Measurements from ENCODE around the gene RAE1.

Gene RAE1

GRCh38 chr20:57401565-57401918, 50.5 kb downstream of the RAE1 start:
- DNase-seq = no peak

DNA sequence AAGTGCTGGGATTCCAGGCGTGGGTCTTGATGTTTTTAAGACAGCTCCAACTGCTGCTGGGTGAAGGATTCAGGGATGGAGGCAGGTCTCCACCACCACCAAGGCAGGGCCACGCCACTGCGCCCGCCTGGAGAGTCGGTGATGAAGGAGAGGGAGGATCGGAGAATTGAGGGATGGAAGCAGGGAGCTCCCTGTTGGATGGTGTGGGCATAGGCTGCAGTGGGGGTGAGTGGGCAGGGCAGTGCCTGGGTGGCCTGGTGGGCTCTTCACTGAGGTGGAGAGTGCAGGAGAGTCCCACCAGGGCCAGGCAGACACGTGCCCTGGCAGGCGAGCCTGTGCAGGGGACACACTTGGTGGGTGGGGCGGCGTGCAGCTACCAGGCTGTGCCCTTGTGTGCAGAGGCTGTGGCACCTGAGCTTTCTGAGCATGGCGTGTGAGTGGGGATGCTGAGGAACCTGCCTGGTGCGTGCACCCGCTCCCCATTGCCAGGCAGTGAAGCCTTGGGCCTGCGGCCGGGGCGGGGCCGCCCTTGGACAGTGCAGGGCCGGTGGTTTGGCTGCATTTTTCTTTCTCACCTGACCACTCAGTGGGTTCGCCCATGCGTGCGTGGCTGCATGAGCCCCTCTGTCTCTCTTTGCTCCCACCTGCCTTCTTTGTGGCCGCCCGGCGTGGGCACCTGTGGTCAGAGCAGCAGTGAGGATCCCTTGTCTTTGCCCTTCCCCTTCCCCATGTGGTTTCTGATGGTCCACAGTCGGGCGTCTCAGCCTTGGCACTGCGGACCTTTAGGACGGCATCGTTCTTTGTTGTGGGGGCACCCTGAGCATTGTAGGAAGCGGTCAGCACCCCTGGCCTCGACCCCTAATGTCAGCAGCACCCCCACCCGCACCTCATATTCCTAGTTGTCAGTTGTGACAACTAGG, 51.4 kb downstream of the RAE1 start:
- DNase-seq = no peak

DNA sequence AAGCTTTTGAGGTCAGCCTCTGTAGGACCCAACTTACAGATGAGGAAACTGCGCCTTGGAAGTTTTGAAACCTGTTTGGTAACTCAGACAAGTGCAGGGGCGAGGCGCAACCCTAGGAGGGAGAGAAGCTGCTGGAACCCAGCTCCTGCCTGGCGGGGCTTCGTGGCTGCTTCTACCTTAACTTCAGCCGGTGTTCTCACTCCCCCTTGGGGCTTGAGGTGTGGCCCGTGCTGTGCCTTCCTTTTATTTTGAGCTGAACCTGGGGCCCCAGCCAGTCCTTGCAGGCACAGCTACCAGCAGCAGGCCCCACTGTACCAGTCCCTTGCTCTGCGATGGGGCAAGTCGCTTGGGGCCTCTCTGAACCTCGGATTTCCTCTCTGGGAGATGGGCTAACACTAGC, 52.2 kb downstream of the RAE1 start:
- no peak for DNase-seq

- no peak for DNase-seq
These were observed 53.0 kb downstream of the RAE1 start for GRCh38 chr20:57404006-57404405.

- no peak for DNase-seq
These were observed 53.5 kb downstream of the RAE1 start for GRCh38 chr20:57404419-57405072.

DNA sequence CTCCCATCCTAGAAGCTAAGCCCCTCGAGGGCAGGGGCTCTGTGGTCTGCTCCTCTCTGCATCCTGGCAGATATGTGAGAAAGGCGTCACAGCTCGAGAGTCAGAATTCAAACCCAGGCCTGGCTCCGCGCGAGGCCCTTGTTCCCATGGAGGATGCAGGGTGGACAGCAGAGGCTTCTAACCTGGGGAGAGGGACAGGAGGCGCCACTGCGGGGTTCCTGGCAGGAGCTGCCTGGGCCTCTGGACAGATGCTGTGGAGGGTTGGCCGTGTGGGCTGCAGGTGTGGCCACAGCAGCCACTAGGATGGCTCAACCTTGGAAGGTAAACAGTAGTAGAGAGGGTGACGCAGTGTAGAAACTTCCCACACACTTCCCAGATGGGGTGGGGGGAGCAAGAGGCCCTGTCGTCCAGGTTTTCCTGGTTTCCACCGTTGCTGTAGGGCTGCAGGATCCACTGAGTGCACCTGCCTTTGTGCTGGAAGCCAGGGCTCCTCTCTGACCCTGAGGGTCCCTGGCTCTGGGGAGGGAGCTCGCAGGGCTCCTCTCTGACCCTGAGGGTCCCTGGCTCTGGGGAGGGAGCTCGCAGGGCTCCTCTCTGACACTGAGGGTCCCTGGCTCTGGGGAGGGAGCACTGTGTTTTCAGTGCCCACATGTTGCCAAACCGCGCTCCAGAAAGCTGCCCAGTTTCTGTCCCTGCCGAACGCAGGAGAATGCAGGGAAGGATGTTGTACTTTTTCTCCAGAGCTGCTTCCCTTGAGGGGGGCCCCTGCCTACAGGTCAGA, 54.4 kb downstream of the RAE1 start:
- DNase-seq = no peak

DNA sequence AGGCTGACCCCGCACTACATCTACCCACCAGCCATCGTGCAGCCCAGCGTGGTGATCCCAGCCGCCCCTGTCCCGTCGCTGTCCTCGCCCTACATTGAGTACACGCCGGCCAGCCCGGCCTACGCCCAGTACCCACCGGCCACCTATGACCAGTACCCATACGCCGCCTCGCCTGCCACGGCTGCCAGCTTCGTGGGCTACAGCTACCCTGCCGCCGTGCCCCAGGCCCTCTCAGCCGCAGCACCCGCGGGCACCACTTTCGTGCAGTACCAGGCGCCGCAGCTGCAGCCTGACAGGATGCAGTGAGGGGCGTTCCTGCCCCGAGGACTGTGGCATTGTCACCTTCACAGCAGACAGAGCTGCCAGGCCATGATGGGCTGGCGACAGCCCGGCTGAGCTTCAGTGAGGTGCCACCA, 56.5 kb downstream of the RAE1 start:
- no peak for DNase-seq

- DNase-seq = no peak
These were observed 57.1 kb downstream of the RAE1 start for GRCh38 chr20:57408131-57408530.

DNA sequence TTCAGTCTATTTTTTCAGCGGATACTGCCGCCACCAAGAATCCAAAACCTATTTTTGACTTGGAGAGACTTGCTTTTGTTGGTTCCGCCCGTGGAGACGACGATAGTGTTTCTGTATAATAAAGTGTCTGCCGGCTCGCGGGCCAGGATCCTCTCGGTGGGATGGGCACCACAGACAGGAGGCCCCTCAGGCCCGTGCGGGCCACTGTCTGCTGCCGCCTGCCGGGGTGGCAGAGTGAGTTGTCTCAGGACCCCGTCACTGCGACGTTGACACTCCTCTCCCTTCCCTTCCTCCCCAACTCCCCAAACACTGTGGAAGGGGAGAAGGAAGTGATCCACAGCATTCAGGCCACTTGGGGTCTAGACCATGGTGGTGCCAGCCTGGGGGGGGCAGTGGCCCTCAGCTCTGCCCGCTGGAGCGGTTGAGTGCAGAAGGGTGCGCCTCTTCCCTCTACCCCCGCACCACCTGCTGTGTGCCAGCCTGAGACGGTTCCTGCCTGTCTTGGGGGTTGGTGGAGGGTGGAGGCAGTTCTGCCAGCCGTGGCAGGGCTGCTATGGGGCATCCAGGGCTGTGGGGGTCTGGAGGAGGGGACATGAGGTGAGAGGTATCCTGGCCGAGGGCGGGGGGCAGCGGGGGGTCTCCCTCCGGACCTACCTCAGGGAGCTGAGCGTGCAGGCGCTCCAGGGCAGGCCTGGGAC, 57.6 kb downstream of the RAE1 start:
- no peak for DNase-seq

DNA sequence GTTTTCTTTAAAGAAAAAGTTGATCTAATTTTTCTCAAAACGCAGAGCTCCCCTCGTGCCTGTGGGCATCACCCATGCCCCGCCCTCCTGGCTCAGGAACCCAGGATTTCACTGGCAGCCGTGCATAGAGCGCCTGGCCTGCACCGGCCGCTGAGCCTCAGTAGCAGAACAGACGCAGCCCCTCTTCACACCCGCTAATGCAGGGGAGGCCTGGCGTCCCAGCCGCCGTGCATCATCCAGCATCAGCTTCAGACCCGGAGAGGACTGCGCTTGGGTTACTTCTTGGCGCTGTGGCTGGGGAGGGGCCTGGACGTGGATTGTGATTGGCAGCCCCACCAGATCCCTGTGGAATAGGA, 58.2 kb downstream of the RAE1 start:
- DNase-seq = no peak

DNA sequence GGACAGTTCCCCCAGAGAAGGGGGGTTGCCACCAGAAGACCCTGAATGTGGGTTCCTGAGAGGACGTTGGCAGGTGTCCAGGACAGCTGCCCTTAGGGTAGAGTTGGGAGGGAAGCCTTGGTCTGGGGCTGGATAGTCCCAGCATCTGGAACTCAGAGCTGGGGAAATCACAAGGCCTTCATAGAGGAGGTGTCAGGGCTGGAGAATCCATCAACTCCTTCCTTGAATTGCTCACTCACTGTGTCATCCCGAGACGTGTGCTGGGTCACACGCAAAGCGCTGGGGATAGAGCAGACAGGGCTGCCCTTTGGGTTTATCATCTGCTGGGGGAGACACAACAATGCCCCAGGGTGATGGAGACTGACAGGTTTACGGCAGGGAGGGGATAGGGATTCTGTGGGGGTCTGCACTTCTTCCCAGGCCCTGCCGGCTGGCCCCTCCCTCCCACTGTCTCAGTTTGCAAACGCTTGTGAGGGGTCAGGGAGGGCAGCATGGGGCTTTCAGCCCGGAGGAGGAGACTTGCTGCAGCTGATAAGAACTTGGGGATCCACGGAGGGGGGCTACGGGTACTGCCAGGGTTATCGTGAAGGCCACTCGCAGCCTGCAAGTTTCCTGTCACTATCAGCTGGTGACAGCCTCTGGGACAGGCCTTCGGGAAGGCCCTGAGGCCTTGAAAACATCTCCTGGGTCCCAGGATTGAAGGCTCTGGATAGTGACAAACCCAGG, 58.8 kb downstream of the RAE1 start:
- DNase-seq = no peak

- DNase-seq = no peak
These were observed 59.4 kb downstream of the RAE1 start for GRCh38 chr20:57410398-57410920.

- no peak for DNase-seq
These were observed 59.9 kb downstream of the RAE1 start for GRCh38 chr20:57410924-57411323.

GRCh38 chr20:57411406-57412283, 60.6 kb downstream of the RAE1 start:
- DNase-seq = no peak

DNA sequence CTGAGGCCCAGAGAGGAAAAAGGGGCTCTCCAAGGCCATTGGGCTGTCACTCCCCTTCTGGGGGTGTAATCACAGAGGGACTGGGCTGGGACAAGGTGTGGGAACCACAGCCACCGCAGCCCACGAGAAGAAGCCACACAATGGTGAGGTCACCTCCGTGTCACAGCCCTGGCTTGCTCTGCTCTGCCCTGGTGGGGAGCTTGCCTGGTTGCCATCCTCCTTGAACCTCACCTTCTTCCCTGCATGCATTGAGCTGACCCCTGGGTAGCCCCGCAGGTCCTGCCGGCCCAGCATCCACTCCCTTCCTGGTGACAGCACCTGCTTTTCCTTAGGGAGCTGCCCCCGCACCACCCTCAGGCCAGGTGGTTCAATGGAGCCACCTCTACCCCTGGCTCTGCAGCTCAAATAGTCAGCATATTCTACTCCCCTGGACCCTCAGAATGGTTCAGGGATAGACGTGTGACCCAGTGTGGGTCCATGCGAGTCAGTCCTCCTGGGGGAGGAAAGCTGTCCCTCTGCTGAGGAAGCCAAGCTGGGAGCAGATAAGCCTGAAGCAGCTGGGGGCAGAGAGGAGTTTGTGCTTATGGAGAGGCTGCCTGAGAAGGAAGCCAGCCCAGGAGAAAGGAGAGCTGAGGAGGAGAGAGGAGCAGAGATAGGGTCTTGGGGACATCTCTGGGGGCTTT, 61.4 kb downstream of the RAE1 start:
- DNase-seq = no peak

DNA sequence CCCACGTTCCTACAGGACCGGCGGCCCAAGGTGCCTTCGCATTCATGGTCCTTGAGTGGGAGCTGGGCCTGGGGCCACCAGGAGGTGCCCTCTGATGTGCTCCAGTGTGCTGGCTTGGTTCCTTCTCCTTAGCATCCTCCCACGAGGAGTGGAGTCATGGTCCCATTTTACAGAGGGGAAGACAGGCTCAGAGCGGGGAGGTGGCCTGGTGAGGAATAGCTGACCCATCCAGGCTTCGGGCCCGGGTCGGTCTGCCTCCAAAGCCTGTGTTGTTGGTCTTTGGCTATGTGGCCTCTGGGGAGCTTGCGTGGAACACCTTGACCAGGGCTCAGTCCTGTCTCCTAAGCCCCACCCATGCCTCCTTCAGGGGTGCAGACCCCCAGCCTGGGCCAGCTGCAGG, 62.9 kb downstream of the RAE1 start:
- DNase-seq = no peak

DNA sequence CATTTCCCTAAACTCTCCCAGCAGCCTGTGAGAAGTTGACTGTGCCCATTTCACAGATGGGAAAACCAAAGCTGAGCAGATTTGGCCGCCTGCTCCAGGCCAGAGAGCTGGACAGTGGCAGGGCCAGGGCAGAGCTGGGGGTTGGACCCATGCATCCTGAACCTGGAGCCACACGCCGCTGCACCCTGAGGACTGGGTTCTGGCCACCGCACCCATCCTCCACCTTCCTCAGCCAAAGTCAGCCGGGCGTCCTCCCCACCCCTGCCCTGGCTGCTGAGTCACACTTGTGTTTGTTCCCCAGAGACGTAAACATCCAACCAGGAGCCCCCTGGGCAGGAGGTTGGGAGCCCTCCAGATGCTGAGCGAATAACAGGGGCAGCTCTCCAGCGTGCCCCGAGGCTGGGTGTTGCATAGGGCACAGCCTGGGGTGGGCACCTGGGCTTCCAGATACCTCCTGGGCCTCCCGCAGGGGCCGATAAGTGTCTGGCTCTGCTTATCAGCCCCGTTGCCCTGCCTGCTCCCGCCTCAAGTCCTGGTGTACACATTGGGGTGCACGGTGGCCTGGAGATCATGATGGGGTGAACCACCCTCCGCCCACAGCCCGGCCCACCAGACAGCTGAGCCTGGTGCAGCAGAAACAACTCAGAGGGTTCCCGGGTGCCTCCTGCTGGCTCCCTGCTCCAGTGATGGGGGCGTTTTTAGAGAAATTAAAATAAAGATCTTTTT, 64.0 kb downstream of the RAE1 start:
- no peak for DNase-seq

- DNase-seq = no peak
These were observed 64.7 kb downstream of the RAE1 start for GRCh38 chr20:57415771-57416170.

GRCh38 chr20:57416296-57417022, 65.4 kb downstream of the RAE1 start:
- DNase-seq = no peak
